ENCODE measurements around the gene NEO1.

Gene NEO1

DNA sequence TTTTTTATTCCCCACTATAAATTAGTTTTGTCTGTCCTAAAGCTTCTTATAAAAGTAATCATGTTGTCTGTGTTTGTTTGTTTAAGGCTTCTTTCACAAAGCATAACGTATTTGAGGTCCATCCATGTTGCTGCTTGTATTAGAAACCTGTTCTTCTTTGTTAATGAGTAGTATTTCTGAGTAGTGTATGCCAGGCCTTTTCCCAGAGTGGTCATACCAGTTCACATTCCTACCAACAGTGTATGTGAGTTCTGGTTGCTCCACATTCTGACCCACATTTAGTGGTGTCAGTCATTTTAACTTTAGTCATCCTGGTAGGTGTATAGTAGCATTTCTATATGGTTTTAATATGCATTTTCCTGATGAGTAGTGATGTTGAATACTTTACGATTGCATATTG, 98.6 kb downstream of the NEO1 start:
- no peak for TF ChIP-seq CTCF (IDR thresholded peaks at IDR 0.05)

- TF ChIP-seq CTCF (IDR thresholded peaks at IDR 0.05) = no peak
These were observed 100.8 kb downstream of the NEO1 start for GRCh38 chr15:73153024-73153423.

DNA sequence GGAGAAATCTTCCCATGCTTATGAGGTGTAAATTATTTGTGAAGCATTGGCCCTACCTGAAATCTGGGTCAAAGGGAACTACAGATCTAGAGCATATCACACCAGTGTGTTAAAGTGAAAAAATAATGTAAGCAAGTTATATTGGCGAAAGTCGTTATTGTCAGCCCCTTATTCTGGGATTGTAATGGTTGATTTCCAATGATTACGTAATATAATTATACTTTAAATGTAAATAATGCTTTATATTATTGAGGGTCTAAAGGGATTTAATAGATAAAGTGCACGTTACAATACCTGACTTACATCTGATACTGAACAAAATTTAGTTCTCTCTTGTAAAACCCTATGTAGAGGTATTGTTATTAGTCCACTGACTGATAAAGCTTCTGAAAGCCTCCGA, 101.2 kb downstream of the NEO1 start:
- TF ChIP-seq CTCF (IDR thresholded peaks at IDR 0.05) = no peak

DNA sequence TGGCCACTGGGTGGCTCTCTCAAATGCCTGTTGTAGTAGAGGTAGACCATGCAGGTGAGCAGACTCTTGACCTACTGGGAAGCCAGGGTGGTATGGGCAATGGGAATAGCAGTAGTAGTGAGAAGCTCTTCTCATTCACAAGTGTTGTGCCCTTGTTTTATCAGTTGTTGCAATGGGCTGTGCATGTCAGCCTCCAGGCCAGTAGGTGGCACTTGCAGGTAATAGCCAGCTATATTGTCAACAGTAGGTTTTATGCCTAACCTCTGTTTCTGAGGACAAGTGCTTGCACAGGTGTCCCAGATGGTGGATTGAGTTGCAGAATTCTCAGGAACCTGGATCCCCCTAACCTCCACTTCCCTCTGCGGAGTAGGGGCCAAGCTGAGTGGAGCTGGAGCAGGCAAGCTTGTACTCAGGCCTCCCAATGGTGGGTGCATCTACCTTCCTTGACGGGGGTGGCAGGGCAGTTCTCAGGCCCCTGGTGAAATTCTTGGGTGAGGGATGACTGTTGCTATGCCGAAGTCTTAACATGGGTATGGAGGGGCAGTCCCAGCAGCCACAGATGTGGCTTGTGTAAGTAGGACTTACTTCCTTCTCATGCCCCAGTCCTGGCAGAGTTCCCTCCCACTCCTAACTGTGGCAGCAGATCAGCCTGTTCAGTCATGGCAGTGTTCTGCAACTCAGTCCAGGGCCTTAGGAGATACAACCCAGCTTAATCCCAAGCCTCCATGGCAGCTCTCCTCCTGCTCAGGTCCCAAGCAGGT, 104.3 kb downstream of the NEO1 start:
- peak; percentile 17; the same call in 1 of the 2 replicates for TF ChIP-seq CTCF (IDR thresholded peaks at IDR 0.05)

GRCh38 chr15:73161546-73161945, 109.3 kb downstream of the NEO1 start:
- TF ChIP-seq CTCF (IDR thresholded peaks at IDR 0.05) = no peak

- TF ChIP-seq CTCF (IDR thresholded peaks at IDR 0.05) = no peak
These were observed 113.2 kb downstream of the NEO1 start for GRCh38 chr15:73165435-73165834.

GRCh38 chr15:73165844-73166243, 113.6 kb downstream of the NEO1 start:
- no peak for TF ChIP-seq CTCF (IDR thresholded peaks at IDR 0.05)

DNA sequence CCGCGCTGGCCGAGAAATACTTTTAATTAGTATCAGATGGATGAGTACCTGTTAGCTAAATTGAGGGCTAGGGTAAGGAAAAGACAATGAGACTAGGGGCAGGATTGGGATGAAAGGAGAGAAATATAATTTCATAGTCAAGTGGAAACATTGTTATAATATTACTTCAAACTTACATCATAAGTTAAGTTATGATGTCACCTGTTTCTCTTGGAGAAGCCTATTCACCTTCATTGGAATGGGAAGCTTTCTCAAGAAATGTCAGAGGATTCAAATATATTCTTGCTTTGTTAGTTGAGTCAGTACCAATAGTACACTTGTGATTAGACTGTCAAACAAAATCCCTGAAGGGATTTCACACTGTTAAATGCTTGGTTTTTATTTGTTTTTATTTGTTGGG, 116.2 kb downstream of the NEO1 start:
- no peak for TF ChIP-seq CTCF (IDR thresholded peaks at IDR 0.05)
